Stimulated activated CD4-positive, alpha-beta T cell treated with anti-CD3 and anti-CD28 coated beads, Interleukin-12 subunit alpha, Interleukin-12 subunit beta, amount 100 ng/mL, for 24 hours (primary cell): Measurements from ENCODE around the gene TMEM203.

ENCODE experiments used
- DNase-seq, 2 experiments: peaks; one replicate each; pipeline ENCODE4 v3.0.0-alpha.2; 2020; ENCODE audit warnings: low read depth in 2 of 2

The TMEM203 gene

GRCh38 chr9:137198051-137198901, 7.2 kb downstream of the TMEM203 start:
- no peak for DNase-seq

GRCh38 chr9:137195525-137196220, 9.8 kb downstream of the TMEM203 start:
- DNase-seq: no peak

- no peak for DNase-seq
These were observed 10.5 kb downstream of the TMEM203 start for GRCh38 chr9:137194909-137195308.

- no peak for DNase-seq
These were observed 11.1 kb downstream of the TMEM203 start for GRCh38 chr9:137194388-137194787.

- DNase-seq: no peak
These were observed 11.7 kb downstream of the TMEM203 start for GRCh38 chr9:137193771-137194170.

- no peak for DNase-seq
These were observed 12.6 kb downstream of the TMEM203 start for GRCh38 chr9:137192859-137193258.

DNA sequence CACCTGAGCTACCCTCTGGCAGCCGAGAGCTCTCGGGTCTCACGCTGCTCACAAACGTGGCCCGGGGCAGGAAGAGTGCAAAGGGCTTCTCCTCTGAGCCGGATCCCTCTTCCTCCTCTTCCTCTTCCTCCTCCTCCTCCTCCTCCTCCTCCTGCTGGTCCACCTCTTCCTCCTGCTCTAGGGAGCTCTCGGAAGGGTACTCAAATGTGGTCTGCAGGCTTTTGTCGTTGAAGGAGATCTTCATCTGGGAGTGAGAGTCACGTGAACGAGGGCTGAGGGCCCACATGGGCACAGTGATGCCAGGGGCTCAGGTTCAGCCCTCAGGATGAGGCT, 13.0 kb downstream of the TMEM203 start:
- DNase-seq: no peak

- no peak for DNase-seq
These were observed 13.6 kb downstream of the TMEM203 start for GRCh38 chr9:137191691-137192447.

DNA sequence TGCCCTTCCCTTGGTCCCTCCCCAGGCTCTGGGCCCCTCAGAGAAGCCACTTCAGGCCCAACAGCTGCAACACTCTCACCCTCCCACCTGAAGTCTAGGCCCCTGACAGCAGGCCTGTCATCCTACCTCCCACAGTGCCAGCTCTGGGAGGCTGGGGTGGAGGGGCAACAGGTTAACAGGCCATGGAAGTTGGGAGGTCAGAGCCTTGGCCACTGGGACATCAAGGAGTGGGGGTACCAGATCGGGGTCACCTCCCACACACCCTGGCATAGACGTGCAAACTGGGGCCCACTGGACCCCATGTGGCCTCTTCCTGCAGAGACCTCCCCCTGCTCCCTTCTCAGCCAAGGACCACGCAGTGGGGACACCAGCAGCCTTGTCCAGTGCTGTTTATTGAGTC, 14.2 kb downstream of the TMEM203 start:
- DNase-seq: no peak

DNA sequence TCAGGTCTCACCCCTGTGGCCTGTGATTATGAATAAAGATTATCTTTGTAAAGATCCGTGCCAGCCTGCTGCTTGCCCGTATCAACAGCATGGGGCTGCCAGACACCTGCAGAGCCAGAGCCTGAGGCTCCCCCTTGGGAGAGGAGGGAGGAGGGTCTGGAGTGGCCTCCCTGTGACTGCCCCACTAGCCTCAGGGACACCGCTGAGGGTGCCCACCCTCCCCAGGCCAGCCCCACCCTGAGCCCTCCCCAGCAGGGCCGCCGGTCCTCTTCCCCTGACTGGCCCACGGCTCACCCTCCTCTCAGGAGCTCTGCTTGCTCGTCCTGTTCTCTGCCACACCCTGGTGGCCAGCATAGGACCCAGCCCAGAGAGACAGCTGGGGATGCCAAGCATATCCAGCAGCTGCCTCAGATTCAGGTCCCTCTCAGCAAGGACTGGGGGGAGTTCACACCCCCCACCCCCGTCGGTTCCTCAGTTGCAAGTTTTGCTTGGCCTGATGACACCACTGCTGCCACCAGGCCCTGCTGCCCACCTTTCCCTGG, 15.1 kb downstream of the TMEM203 start:
- no peak for DNase-seq

- DNase-seq: no peak
These were observed 15.9 kb downstream of the TMEM203 start for GRCh38 chr9:137189297-137190295.

DNA sequence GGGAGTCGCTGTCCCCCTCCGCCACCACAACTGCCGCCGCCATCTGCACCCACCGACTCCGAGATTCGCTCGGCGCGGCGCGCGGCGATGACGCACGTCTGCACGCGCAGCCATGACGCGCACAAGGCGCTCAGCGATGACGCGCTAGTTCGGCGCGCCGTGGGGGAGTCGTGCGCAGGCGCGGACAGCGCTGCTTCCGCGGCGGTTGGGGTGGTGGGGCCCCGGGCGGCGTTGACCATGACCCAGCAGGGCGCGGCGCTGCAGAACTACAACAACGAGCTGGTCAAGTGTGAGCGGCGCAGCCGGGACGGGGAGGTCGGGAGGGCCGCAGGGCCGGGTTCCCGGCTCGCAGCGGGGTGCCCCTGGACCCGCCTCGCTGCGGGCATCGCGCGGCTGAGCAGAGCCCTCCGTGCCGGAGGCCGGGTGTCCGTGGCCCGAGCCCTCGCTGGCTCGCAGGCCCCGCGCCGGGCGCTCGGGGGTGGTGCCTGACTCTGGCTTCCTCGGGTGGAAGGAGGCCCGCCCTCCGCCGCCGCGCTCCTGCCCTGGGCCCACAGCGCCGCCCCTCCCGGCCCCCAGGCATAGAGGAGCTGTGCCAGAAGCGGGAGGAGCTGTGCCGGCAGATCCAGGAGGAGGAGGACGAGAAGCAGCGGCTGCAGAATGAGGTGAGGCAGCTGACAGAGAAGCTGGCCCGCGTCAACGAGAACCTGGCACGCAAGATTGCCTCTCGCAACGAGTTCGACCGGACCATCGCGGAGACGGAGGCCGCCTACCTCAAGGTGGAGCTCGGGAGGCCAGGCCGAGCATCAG, 16.8 kb downstream of the TMEM203 start, which contains the start of the genes ANAPC2 and SSNA1:
TSS of gene ANAPC2 (minus strand) at position 71 of the 807 bp plus-strand sequence. CDS start at position 43, 28 bp downstream.
TSS of gene SSNA1 (plus strand) at position 187 of the 807 bp plus-strand sequence. CDS start at position 238, 51 bp downstream.
- peak; percentile 87 to 88 for DNase-seq

- DNase-seq: no peak
These were observed 17.4 kb downstream of the TMEM203 start for GRCh38 chr9:137188086-137188489.

DNA sequence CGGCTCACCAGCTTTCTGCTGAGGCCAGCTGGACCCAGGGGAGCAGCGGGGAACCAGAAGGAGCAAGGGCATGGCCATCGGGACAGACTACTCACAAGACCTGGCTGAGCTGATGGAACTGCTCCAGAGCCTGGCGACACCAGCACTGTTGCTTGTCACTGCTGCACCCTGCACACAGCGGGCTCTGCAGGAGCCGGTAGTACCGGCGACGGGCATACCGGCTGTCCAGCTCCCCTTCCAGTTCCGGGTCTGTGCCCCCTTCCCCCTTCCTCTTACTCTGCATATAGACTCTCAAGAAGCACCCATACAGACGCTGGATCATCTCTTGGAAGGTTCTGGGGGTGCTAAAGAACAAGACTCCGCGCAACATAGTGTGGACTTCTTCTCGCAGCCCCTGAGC, 18.1 kb downstream of the TMEM203 start:
- DNase-seq: no peak

- DNase-seq: no peak
These were observed 19.1 kb downstream of the TMEM203 start for GRCh38 chr9:137186385-137186784.

GRCh38 chr9:137185921-137186320, 19.5 kb downstream of the TMEM203 start:
- no peak for DNase-seq

- no peak for DNase-seq
These were observed 20.4 kb downstream of the TMEM203 start for GRCh38 chr9:137184881-137185660.

DNA sequence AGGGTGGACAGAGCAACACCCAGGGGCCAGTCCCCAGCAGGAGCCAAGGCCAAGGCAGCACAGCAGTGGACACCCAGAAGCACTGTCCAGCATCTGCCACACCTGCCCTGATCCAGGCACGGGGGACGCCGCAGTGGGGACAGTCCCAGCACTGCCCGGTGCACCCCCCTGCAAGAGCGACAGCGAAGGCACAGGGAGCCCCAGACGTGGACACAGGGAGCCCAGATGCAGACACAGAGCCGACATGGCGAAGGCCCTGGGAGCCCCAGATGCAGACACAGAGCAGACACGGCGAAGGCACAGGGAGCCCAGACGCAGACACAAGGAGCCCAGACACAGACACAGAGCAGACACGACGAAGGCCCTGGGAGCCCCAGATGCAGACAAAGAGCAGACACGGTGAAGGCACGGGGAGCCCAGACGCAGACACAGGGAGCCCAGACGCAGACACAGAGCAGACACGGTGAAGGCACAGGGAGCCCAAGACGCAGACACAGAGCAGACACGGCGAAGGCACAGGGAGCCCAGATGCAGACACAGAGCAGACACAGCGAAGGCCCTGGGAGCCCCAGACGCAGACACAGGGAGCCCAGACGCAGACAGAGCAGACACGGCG, 21.4 kb downstream of the TMEM203 start:
- no peak for DNase-seq

DNA sequence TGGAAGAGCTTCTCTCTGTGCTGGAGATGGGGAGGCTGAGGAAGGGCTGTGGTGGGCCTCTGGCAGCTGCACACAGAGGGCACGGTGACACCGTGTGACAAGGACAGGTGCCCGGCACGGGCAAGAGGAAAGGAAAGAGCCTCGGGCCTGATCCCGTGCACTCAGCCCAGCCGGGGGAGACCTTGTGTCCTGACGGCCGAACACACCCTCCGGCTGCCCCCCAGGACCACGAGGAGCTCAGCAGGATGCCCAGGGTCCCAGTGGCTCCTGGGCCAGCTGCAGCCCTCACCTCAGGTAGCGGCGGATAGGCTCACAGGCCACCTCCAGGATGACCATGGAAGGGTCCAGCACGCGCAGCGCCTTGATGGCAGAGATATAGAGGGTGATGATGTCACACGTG, 22.6 kb downstream of the TMEM203 start:
- no peak for DNase-seq
